Rectal smooth muscle tissue (tissue), 1 donor: ENCODE measurements around the gene KHNYN.

Experiments used
- H3K27ac ChIP-seq: one replicate; pipeline ENCODE4 v1.7.0; 2013; ENCODE audit warnings: low read depth, low read length, inconsistent platforms
- H3K27me3 ChIP-seq: one replicate; pipeline ENCODE4 v1.7.0; 2013; ENCODE audit warnings: low read length; ENCODE audit not compliant: control insufficient read depth, insufficient read depth
- H3K36me3 ChIP-seq: one replicate; pipeline ENCODE4 v1.7.0; 2013; ENCODE audit warnings: low read length; ENCODE audit not compliant: control insufficient read depth, insufficient read depth
- H3K4me1 ChIP-seq: one replicate; pipeline ENCODE4 v1.7.0; 2013; ENCODE audit warnings: low read length; ENCODE audit not compliant: control insufficient read depth, insufficient read depth
- H3K4me3 ChIP-seq: one replicate; pipeline ENCODE4 v1.7.0; 2013; ENCODE audit warnings: low read length
- H3K9ac ChIP-seq: one replicate; pipeline ENCODE4 v1.7.0; 2013; ENCODE audit warnings: low read length

The KHNYN gene

GRCh38 chr14:24430682-24431568 lies 1.2 kb downstream of the KHNYN start:
- Histone ChIP-seq H3K36me3 (peaks cover 17% of the 10 kb centered on the region), H3K4me3 (peak overlapping the region; percentile 87), H3K27ac (peak overlapping the region; percentile 92), H3K4me1 (peaks cover 16% of the 10 kb centered on the region), H3K27me3 (no peaks in the 10 kb centered on the region), H3K9ac (peak overlapping the region; percentile 87)

- Histone ChIP-seq H3K36me3 (peaks cover 20% of the 10 kb centered on the region), H3K9ac (no peak overlapping the region), H3K27me3 (no peaks in the 10 kb centered on the region), H3K27ac (peak overlapping the region; percentile 92), H3K4me1 (peaks cover 19% of the 10 kb centered on the region), H3K4me3 (peak overlapping the region; percentile 87)
These were observed 2.0 kb downstream of the KHNYN start for GRCh38 chr14:24431569-24432258.

GRCh38 chr14:24432259-24433131 lies 2.7 kb downstream of the KHNYN start:
- H3K36me3 ChIP-seq = peaks cover 28% of the 10 kb centered on the region
- H3K9ac ChIP-seq = no peak overlapping the region
- no peak overlapping the region for H3K27ac ChIP-seq
- H3K4me1 ChIP-seq = peaks cover 19% of the 10 kb centered on the region
- H3K27me3 ChIP-seq = no peaks in the 10 kb centered on the region
- peak overlapping the region; percentile 87 for H3K4me3 ChIP-seq

- Histone ChIP-seq H3K4me1 (peaks cover 18% of the 10 kb centered on the region), H3K9ac (no peak overlapping the region), H3K36me3 (peaks cover 31% of the 10 kb centered on the region), H3K27me3 (no peaks in the 10 kb centered on the region), H3K27ac (no peak overlapping the region), H3K4me3 (no peak overlapping the region)
These were observed 4.3 kb downstream of the KHNYN start for GRCh38 chr14:24434036-24434435.

- Histone ChIP-seq H3K4me1 (peaks cover 15% of the 10 kb centered on the region), H3K4me3 (no peak overlapping the region), H3K27ac (no peak overlapping the region), H3K9ac (no peak overlapping the region), H3K36me3 (peaks cover 35% of the 10 kb centered on the region), H3K27me3 (no peaks in the 10 kb centered on the region)
These were observed 4.9 kb downstream of the KHNYN start for GRCh38 chr14:24434676-24435075.

- peaks cover 15% of the 10 kb centered on the region for H3K4me1 ChIP-seq
- peaks cover 38% of the 10 kb centered on the region for H3K36me3 ChIP-seq
- no peaks in the 10 kb centered on the region for H3K27me3 ChIP-seq
- H3K4me3 ChIP-seq = no peak overlapping the region
- no peak overlapping the region for H3K9ac ChIP-seq
- no peak overlapping the region for H3K27ac ChIP-seq
These were observed 5.5 kb downstream of the KHNYN start for GRCh38 chr14:24435192-24435810.

- Histone ChIP-seq H3K36me3 (peaks cover 43% of the 10 kb centered on the region), H3K4me3 (no peak overlapping the region), H3K9ac (no peak overlapping the region), H3K4me1 (peaks cover 11% of the 10 kb centered on the region), H3K27me3 (no peaks in the 10 kb centered on the region), H3K27ac (peak overlapping the region; percentile 62)
These were observed 6.2 kb downstream of the KHNYN start for GRCh38 chr14:24435998-24436354.

- Histone ChIP-seq H3K27ac (peak overlapping the region; percentile 62), H3K4me1 (peaks cover 10% of the 10 kb centered on the region), H3K27me3 (no peaks in the 10 kb centered on the region), H3K9ac (no peak overlapping the region), H3K4me3 (no peak overlapping the region), H3K36me3 (peaks cover 43% of the 10 kb centered on the region)
These were observed 6.7 kb downstream of the KHNYN start for GRCh38 chr14:24436355-24437019.

GRCh38 chr14:24437020-24437735 lies 7.4 kb downstream of the KHNYN start:
- Histone ChIP-seq H3K9ac (no peak overlapping the region), H3K4me3 (no peak overlapping the region), H3K4me1 (peaks cover 11% of the 10 kb centered on the region), H3K27ac (no peak overlapping the region), H3K36me3 (peaks cover 40% of the 10 kb centered on the region), H3K27me3 (no peaks in the 10 kb centered on the region)

- Histone ChIP-seq H3K27ac (no peak overlapping the region), H3K36me3 (peaks cover 35% of the 10 kb centered on the region), H3K4me1 (peaks cover 11% of the 10 kb centered on the region), H3K9ac (no peak overlapping the region), H3K27me3 (no peaks in the 10 kb centered on the region), H3K4me3 (no peak overlapping the region)
These were observed 7.9 kb downstream of the KHNYN start for GRCh38 chr14:24437736-24438067.
